GM21528 (cell line): ENCODE results near the gene RSRC1.
"Not testable (repeated sequence)": the region's sequence is repeated elsewhere in the genome, so short reads cannot be mapped to it uniquely, and the experiment has no call there.

Source experiments
- ATAC-seq: cut with Tn5 transposase; IDR thresholded peaks from one replicate; pipeline ENCODE4 v1.9.1; 2021; ENCODE audit warnings: mild to moderate bottlenecking, moderate library complexity; ENCODE audit not compliant: unreplicated experiment, low FRiP score

RSRC1 gene

GRCh38 chr3:158495398-158495902 lies 385.6 kb downstream of the RSRC1 start:
- not testable (repeated sequence) for ATAC-seq

- no peak for ATAC-seq
These were observed 395.2 kb downstream of the RSRC1 start for GRCh38 chr3:158505117-158505516.

GRCh38 chr3:158506456-158506855 lies 396.6 kb downstream of the RSRC1 start:
- no peak for ATAC-seq

- ATAC-seq = no peak
These were observed 398.6 kb downstream of the RSRC1 start for GRCh38 chr3:158508481-158508880.

- no peak for ATAC-seq
These were observed 400.0 kb downstream of the RSRC1 start for GRCh38 chr3:158509891-158510290.

GRCh38 chr3:158516729-158517128 lies 406.8 kb downstream of the RSRC1 start:
- not testable (repeated sequence) for ATAC-seq

- ATAC-seq = no peak
These were observed 409.9 kb downstream of the RSRC1 start for GRCh38 chr3:158519776-158520175.

- no peak for ATAC-seq
These were observed 410.5 kb downstream of the RSRC1 start for GRCh38 chr3:158520433-158520832.

- ATAC-seq = no peak
These were observed 412.6 kb downstream of the RSRC1 start for GRCh38 chr3:158522221-158523136.

- no peak for ATAC-seq
These were observed 418.3 kb downstream of the RSRC1 start for GRCh38 chr3:158528076-158528674.

- no peak for ATAC-seq
These were observed 421.4 kb downstream of the RSRC1 start for GRCh38 chr3:158531334-158531733.

GRCh38 chr3:158532099-158532734 lies 422.3 kb downstream of the RSRC1 start:
- no peak for ATAC-seq

- ATAC-seq = no peak
These were observed 426.0 kb downstream of the RSRC1 start for GRCh38 chr3:158535918-158536317.

GRCh38 chr3:158539414-158540014 lies 429.6 kb downstream of the RSRC1 start:
- ATAC-seq = peak; percentile 61

- ATAC-seq = no peak
These were observed 430.2 kb downstream of the RSRC1 start for GRCh38 chr3:158540066-158540465.

- no peak for ATAC-seq
These were observed 438.8 kb downstream of the RSRC1 start for GRCh38 chr3:158548691-158549090.

GRCh38 chr3:158549938-158550337 lies 440.0 kb downstream of the RSRC1 start:
- not testable (repeated sequence) for ATAC-seq

- ATAC-seq = no peak
These were observed 442.2 kb downstream of the RSRC1 start for GRCh38 chr3:158552124-158552523.

GRCh38 chr3:158559504-158559903 lies 449.6 kb downstream of the RSRC1 start:
- ATAC-seq = no peak

GRCh38 chr3:158560979-158561378 lies 451.1 kb downstream of the RSRC1 start:
- no peak for ATAC-seq

GRCh38 chr3:158562674-158563073 lies 452.8 kb downstream of the RSRC1 start:
- ATAC-seq = no peak
